ENCODE data around the gene TRIM62.

Gene TRIM62

DNA sequence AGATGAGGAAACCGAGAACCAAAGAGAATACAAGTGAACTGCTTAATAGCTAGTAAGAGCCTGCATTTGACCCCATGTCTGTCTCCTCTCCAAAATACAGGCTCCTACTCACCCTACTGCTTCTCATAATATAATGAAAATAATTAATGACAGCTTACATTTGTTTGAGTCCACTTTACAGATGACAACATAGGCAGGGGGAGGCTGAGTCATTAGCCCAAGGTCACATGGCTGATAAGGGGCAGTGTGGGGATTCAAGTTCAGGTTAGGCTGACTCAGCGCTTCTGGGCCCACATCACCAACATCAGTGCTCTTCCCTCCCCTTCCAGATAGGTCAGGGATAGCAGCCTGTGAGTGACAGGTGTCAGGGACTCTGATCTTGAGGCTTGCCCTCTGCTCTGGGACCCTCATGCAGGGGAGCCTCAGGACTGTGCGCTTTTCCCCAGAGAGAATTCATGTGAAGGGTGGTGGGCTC is 84.7 kb downstream of the TRIM62 start:
- no peak for DNase-seq

DNA sequence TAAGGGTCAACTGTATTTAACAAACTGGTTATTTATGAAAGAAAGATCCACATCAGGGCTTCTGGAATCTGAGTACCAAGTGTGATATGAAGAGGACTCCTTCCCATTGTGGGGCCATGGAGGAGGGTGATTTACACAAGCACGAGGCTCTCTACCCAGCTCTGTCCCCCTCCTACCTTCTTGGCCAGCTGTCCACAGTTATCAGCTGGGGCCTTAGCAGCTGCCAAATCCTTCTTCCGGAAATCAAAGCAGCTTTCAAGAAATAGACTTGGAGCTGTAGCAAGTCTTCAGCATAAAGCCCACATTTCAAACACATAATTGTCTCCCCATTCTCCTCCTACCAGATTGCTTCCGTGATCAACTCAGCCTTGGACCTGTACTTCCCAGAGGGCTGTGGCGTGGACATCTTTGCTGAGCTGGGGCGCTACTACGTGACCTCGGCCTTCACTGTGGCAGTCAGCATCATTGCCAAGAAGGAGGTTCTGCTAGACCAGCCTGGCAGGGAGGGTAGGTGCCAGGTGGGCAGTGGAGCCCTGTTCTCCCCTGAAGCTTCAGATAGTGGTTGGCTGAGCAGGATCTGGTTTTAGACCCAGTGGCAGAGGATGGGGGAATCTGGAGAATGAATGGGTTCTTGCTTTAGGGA is 85.4 kb downstream of the TRIM62 start:
- DNase-seq = no peak

Data from activated CD4-positive, alpha-beta T cell treated with anti-CD3 and anti-CD28 coated beads, Interleukin-2, amount 50 U/mL, for 48 hours (primary cell).